HS-5 (cell line): ENCODE data around the gene FOXD1.
"Not testable (repeated sequence)": the region's sequence is repeated elsewhere in the genome, so short reads cannot be mapped to it uniquely, and the experiment has no call there.

Experiments
- DNase-seq: peaks from one replicate; pipeline ENCODE4 v3.0.0-alpha.2; 2012; ENCODE audit warnings: low read depth

FOXD1 gene

DNA sequence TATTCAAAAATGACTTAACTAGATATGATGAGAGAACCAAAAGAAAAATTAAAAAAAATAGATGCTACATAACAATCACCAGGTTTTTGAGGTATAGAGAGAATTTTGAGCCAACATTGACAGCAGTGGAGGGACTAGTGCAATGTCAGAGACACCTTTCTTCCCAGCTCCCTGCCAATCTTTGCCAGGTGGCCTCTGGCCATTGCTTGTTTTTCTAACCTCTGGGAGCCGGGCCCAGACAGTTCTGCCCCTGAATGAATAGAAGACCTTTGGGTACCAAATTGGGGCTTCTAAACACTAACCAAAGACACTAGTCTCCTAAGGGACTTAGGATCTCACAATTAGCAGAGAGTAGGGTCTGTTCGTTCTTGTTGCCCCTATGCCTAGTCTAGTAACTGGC is 33.4 kb downstream of the FOXD1 start:
- no peak for DNase-seq

GRCh38 chr5:73412597-73412988 is 36.0 kb downstream of the FOXD1 start:
- DNase-seq, result peak; percentile 85

GRCh38 chr5:73411936-73412596 is 36.5 kb downstream of the FOXD1 start:
- DNase-seq, result no peak

- not testable (repeated sequence) for DNase-seq
These were observed 38.6 kb downstream of the FOXD1 start for GRCh38 chr5:73409927-73410326.

- DNase-seq, result no peak
These were observed 42.9 kb downstream of the FOXD1 start for GRCh38 chr5:73405691-73406090.

- no peak for DNase-seq
These were observed 48.8 kb downstream of the FOXD1 start for GRCh38 chr5:73399775-73400174.
